NB4 (cell line): ENCODE data around the gene C10orf95.

Source experiments
- DNase-seq: peaks from one replicate; pipeline ENCODE4 v3.0.0; 2010; ENCODE audit warnings: low read depth
- H3K4me3 ChIP-seq: one replicate; pipeline ENCODE4 v1.5.1; 2011; ENCODE audit warnings: mild to moderate bottlenecking, low read depth, low read length, moderate library complexity
- CTCF ChIP-seq: IDR thresholded peaks from one replicate; pipeline ENCODE4 v1.5.1; 2012; ENCODE audit warnings: low read depth, low read length
- MYC ChIP-seq: IDR thresholded peaks from 2 replicates; pipeline ENCODE4 v1.6.1; 2011; ENCODE audit warnings: low read depth, low read length
- POLR2A ChIP-seq: IDR thresholded peaks from 2 replicates; pipeline ENCODE4 v1.6.1; 2011; ENCODE audit warnings: mild to moderate bottlenecking; ENCODE audit not compliant: insufficient read length; ENCODE audit errors: extremely low read depth
- TF ChIP-seq, protein P1 (sequence below): IDR thresholded peaks from 2 replicates; pipeline ENCODE4 v1.6.1; 2011; ENCODE audit warnings: low read depth, low read length

Gene C10orf95

DNA sequence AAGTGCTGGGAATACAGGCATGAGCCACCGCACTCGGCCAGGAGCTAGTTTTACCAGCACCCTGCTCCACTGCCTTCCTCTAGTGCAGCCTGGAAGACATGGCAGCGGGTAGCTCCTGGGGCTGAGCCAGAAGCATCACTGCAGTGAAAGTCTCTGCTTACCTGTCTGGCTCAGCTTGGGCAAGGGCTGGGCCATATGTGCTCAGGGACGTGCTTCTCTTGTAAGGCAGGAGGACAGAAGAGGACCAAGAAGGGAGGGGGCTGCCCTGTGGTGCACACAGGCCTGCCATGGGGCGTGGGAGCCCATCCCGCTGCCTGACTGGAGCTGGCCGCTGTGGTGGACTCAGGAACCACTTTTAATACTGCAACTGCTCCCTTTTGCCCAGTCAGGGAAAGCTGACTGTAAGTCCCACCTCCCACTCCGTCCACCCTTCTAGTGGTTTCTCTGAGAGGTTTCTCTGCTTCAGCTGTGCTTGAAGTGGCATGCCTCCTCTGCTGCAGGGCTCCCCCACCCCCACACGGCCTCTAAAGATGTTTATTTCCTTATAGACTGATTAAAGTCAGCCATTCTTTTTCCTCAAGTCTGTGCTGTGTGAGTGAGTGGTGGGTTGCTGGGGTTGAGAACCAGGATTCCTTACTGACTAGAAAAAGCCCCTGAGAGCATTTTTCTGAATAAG is 25.3 kb upstream of the C10orf95 start:
- H3K4me3 ChIP-seq = no peak overlapping the region
- TF ChIP-seq, protein P1, sequence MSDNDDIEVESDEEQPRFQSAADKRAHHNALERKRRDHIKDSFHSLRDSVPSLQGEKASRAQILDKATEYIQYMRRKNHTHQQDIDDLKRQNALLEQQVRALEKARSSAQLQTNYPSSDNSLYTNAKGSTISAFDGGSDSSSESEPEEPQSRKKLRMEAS = no peak
- TF ChIP-seq CTCF (no peak), MYC (no peak), POLR2A (no peak)
- DNase-seq = no peak

- DNase-seq = no peak
- TF ChIP-seq CTCF = no peak
- TF ChIP-seq MYC = no peak
- no peak for TF ChIP-seq POLR2A
- H3K4me3 ChIP-seq = no peak overlapping the region
Measured at GRCh38 chr10:102475451-102476040, 24.2 kb upstream of the C10orf95 start.

- no peak overlapping the region for H3K4me3 ChIP-seq
- TF ChIP-seq CTCF (no peak), MYC (no peak), POLR2A (no peak)
- TF ChIP-seq, protein P1 = no peak
- DNase-seq = no peak
Measured at GRCh38 chr10:102473445-102474331, 22.3 kb upstream of the C10orf95 start.

GRCh38 chr10:102470579-102471546 is 19.5 kb upstream of the C10orf95 start:
- TF ChIP-seq MYC (no peak), CTCF (no peak), POLR2A (no peak)
- TF ChIP-seq, protein P1 = no peak
- no peak overlapping the region for H3K4me3 ChIP-seq
- no peak for DNase-seq

DNA sequence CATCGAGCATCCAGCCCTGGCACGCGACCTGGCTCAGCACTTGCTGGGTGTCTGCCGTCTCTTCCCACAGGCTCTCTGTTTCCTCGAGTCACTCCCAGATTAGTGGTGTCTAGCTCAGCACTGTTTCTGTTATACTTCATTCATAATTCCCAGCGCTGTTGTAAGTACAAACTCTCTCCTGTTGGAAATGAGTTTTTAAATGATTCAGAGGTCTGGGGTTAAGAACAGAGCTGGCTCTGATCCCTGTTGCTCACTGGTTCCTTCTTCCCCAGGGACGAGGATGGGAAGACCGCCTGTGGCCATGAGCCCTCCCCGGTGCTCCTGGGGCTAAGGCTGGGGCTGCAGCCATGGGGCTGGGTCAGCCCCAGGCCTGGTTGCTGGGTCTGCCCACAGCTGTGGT is 17.3 kb upstream of the C10orf95 start:
- TF ChIP-seq MYC (no peak), CTCF (no peak), POLR2A (no peak)
- TF ChIP-seq, protein P1 = no peak
- DNase-seq = no peak

More for the DNA sequence above, 17.3 kb upstream of the C10orf95 start:
- H3K4me3 ChIP-seq = no peak overlapping the region
